Measurements from ENCODE around the gene STAG1. TPM values are rescaled to one million over a fixed set of nuclear protein-coding genes. Genes with fewer than 3 reads are reported as not detected.
"Not testable (repeated sequence)": the region's sequence is repeated elsewhere in the genome, so short reads cannot be mapped to it uniquely, and the experiment has no call there.

STAG1 gene
- total RNA-seq, 2 donors from 2014 or later = 26.2 to 28.3 TPM

DNA sequence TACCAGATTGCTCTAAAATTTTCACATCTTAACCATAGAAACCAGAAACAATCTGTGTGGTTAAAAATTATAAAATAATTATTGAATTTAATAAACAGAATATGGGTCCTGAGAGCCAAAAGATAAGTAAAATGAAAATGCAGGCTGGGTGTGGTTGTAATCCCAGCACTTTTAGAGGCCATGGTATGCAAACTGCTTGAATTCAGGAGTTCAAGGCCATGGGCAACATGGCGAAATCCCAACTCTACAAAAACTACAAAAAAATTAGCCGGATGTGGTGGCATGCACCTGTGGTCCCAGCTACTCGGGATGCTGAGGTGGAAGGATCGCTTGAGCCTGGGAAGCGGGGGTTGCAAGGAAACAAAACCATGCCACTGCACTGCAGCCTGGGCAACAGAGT lies 236.1 kb downstream of the STAG1 start:
- Histone ChIP-seq H3K9me3 (no peaks in the 10 kb centered on the region), H3K27ac (no peak overlapping the region), H3K36me3 (replicated peaks in 1 of 2; ENCODE audit: insufficient read depth in 1 of 2, low read depth in 2 of 2) (no peaks in the 10 kb centered on the region), H3K27me3 (no peaks in the 10 kb centered on the region), H3K4me3 (no peak overlapping the region), H3K4me1 (peaks cover 12% of the 10 kb centered on the region)
- TF ChIP-seq, protein P1, sequence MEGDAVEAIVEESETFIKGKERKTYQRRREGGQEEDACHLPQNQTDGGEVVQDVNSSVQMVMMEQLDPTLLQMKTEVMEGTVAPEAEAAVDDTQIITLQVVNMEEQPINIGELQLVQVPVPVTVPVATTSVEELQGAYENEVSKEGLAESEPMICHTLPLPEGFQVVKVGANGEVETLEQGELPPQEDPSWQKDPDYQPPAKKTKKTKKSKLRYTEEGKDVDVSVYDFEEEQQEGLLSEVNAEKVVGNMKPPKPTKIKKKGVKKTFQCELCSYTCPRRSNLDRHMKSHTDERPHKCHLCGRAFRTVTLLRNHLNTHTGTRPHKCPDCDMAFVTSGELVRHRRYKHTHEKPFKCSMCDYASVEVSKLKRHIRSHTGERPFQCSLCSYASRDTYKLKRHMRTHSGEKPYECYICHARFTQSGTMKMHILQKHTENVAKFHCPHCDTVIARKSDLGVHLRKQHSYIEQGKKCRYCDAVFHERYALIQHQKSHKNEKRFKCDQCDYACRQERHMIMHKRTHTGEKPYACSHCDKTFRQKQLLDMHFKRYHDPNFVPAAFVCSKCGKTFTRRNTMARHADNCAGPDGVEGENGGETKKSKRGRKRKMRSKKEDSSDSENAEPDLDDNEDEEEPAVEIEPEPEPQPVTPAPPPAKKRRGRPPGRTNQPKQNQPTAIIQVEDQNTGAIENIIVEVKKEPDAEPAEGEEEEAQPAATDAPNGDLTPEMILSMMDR (IDR thresholded peaks at IDR 0.05) = no peak
- TF ChIP-seq POLR2A (IDR thresholded peaks at IDR 0.05) = no peak
- intact Hi-C loops (cut with DNase I) = no loop called here
- ATAC-seq (no peak), DNase-seq (no peak)
- 77 to 82% methylated on average over 5 of the region's 5 CpGs for WGBS, 2 donors

DNA sequence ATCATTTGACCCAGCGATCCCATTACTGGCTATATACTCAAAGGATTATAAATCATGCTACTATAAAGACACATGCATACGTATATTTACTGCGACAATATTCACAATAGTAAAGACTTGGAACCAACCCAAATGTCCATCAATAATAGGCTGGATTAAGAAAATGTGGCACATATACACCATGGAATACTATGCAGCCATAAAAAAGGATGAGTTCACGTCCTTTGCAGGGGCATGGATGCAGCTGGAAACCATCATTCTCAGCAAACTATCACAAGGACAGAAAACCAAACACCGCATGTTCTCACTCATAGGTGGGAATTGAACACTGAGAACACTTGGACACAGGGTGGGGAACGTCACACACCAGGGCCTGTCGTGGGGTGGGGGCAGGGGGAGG lies 237.6 kb downstream of the STAG1 start:
- intact Hi-C loops (cut with DNase I); H3K27me3 ChIP-seq; H3K27ac ChIP-seq; H3K36me3 ChIP-seq (replicated peaks in 1 of 2; ENCODE audit: insufficient read depth in 1 of 2, low read depth in 2 of 2); H3K4me3 ChIP-seq; H3K9me3 ChIP-seq; ATAC-seq; DNase-seq: not testable (repeated sequence)
- WGBS, 2 donors = 98% methylated on average over 7 of the region's 7 CpGs
- H3K4me1 ChIP-seq = peaks cover 12% of the 10 kb centered on the region

DNA sequence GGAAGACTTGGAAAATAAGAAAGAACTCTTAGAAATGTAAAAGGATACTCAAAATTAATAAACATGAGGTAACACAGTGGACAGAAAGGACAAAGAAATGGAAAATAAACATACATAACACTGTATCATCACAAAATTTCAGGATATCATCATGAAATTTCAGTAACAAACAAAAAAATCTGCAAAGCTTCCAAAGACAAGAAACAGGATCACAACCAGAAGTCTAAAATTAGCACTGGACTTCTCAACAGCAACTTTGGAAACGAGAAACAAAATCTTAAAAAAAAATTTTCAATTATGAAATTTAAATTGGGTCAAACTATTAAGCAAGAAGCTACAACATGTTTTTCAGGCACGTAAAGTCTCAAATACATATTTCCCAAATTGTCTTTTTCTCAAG lies 238.8 kb downstream of the STAG1 start:
- Histone ChIP-seq H3K9me3 (no peaks in the 10 kb centered on the region), H3K4me1 (peaks cover 12% of the 10 kb centered on the region), H3K36me3 (replicated peaks in 1 of 2; ENCODE audit: insufficient read depth in 1 of 2, low read depth in 2 of 2) (no peaks in the 10 kb centered on the region), H3K27me3 (no peaks in the 10 kb centered on the region), H3K4me3 (no peak overlapping the region), H3K27ac (no peak overlapping the region)
- ATAC-seq (no peak), DNase-seq (no peak)
- TF ChIP-seq, protein P1 (IDR thresholded peaks at IDR 0.05) = no peak
- no peak for TF ChIP-seq POLR2A (IDR thresholded peaks at IDR 0.05)
- WGBS, 2 donors = 87 to 90% methylated on average over 2 of the region's 2 CpGs
- intact Hi-C loops (cut with DNase I) = no loop called here

DNA sequence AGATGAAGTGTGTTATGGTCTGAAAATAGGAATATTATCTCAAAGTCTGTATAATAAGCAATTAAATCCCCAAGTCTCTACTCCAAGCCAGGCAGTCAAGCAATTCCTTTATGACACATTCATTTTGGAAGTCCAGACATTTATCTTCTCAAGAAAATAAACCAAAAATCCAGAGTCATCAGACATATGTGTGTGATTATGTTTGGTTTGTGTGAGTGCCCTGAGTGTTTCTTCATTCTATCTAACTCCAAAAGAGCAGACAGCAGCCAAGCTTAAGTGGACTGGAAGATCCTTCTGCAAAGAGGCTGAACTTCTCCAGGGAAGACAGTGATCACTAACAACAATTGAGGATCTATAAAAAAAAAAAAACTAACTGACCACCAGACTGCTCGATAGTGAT lies 239.8 kb downstream of the STAG1 start:
- intact Hi-C loops (cut with DNase I) = no loop called here
- DNase-seq (no peak), ATAC-seq (no peak)
- no peaks in the 10 kb centered on the region for H3K27me3 ChIP-seq
- H3K4me3 ChIP-seq = no peak overlapping the region
- no peaks in the 10 kb centered on the region for H3K9me3 ChIP-seq
- no peak overlapping the region for H3K27ac ChIP-seq
- no peaks in the 10 kb centered on the region for H3K36me3 ChIP-seq (replicated peaks in 1 of 2; ENCODE audit: insufficient read depth in 1 of 2, low read depth in 2 of 2)
- 89 to 94% methylated on average over 1 of the region's 1 CpG for WGBS, 2 donors
- H3K4me1 ChIP-seq = peaks cover 12% of the 10 kb centered on the region
- TF ChIP-seq, protein P1 (IDR thresholded peaks at IDR 0.05) = no peak
- no peak for TF ChIP-seq POLR2A (IDR thresholded peaks at IDR 0.05)

DNA sequence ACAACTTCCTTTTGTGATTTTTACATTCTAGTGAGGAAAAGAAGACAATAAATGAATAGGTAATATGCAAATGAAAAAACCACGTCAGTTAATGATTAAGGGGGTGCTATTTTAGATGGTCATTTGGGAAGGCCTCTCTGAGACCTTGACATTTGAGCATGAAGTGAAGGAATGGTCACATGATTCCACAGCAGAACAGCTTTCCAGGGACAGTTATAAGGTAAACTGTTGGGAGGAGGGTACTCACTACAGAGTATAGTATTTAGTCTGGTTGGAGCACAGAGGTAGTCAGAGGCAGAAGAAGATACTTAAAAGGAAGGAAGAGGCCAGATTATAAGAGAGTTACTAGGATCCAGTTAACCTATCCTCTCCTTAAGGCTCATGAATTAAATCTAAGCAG lies 246.5 kb downstream of the STAG1 start:
- intact Hi-C loops (cut with DNase I) = no loop called here
- Histone ChIP-seq H3K27ac (no peak overlapping the region), H3K4me3 (no peak overlapping the region), H3K36me3 (replicated peaks in 1 of 2; ENCODE audit: insufficient read depth in 1 of 2, low read depth in 2 of 2) (no peaks in the 10 kb centered on the region), H3K9me3 (no peaks in the 10 kb centered on the region), H3K4me1 (peaks cover 4% of the 10 kb centered on the region), H3K27me3 (no peaks in the 10 kb centered on the region)
- DNase-seq (no peak), ATAC-seq (no peak)
- WGBS, 2 donors = 40 to 75% methylated on average over 1 of the region's 1 CpG
- no peak for TF ChIP-seq POLR2A (IDR thresholded peaks at IDR 0.05)
- TF ChIP-seq, protein P1 (IDR thresholded peaks at IDR 0.05) = no peak

Data from body of pancreas (tissue), 4 donors.